ENCODE measurements around the gene ABCB11.
"Not testable (repeated sequence)": the region's sequence is repeated elsewhere in the genome, so short reads cannot be mapped to it uniquely, and the experiment has no call there.

ABCB11 gene

GRCh38 chr2:168935810-168936581 lies 95.1 kb downstream of the ABCB11 start:
- TF ChIP-seq CTCF (IDR thresholded peaks at IDR 0.05; ENCODE audit: low read depth, low read length, missing control alignments), result no peak
- in situ Hi-C loops (cut with HindIII; ENCODE audit: low pct_ligation_motif_present, low sequenced_read_pairs), result no loop called here
- Histone ChIP-seq H3K27me3 (replicated peaks) (no peaks in the 10 kb centered on the region), H3K36me3 (replicated peaks) (no peaks in the 10 kb centered on the region), H3K27ac (peak overlapping the region; percentile 9), H3K4me3 (ENCODE audit: low read depth, low read length) (no peak overlapping the region)
- DNase-seq, result peak; percentile 73

GRCh38 chr2:168934826-168935225 lies 96.3 kb downstream of the ABCB11 start:
- DNase-seq, result no peak
- TF ChIP-seq CTCF (IDR thresholded peaks at IDR 0.05; ENCODE audit: low read depth, low read length, missing control alignments), result no peak
- Histone ChIP-seq H3K27ac (no peak overlapping the region), H3K4me3 (ENCODE audit: low read depth, low read length) (no peak overlapping the region), H3K27me3 (replicated peaks) (no peaks in the 10 kb centered on the region), H3K36me3 (replicated peaks) (no peaks in the 10 kb centered on the region)
- in situ Hi-C loops (cut with HindIII; ENCODE audit: low pct_ligation_motif_present, low sequenced_read_pairs), result no loop called here

- H3K27ac ChIP-seq; DNase-seq; H3K36me3 ChIP-seq (replicated peaks); H3K4me3 ChIP-seq (ENCODE audit: low read depth, low read length); H3K27me3 ChIP-seq (replicated peaks); in situ Hi-C loops (cut with HindIII; ENCODE audit: low pct_ligation_motif_present, low sequenced_read_pairs): not testable (repeated sequence)
These were observed 99.0 kb downstream of the ABCB11 start for GRCh38 chr2:168932174-168932573.

- no peaks in the 10 kb centered on the region for H3K36me3 ChIP-seq (replicated peaks)
- no peak for DNase-seq
- in situ Hi-C loops (cut with HindIII; ENCODE audit: low pct_ligation_motif_present, low sequenced_read_pairs), result no loop called here
- H3K27me3 ChIP-seq (replicated peaks), result no peaks in the 10 kb centered on the region
- no peak for TF ChIP-seq CTCF (IDR thresholded peaks at IDR 0.05; ENCODE audit: low read depth, low read length, missing control alignments)
- H3K27ac ChIP-seq, result no peak overlapping the region
- H3K4me3 ChIP-seq (ENCODE audit: low read depth, low read length), result no peak overlapping the region
These were observed 100.9 kb downstream of the ABCB11 start for GRCh38 chr2:168930242-168930641.

GRCh38 chr2:168929031-168929430 lies 102.1 kb downstream of the ABCB11 start:
- TF ChIP-seq CTCF (IDR thresholded peaks at IDR 0.05; ENCODE audit: low read depth, low read length, missing control alignments), result no peak
- H3K27me3 ChIP-seq (replicated peaks), result no peaks in the 10 kb centered on the region
- DNase-seq, result peak; percentile 24
- H3K27ac ChIP-seq, result no peak overlapping the region
- H3K4me3 ChIP-seq (ENCODE audit: low read depth, low read length), result no peak overlapping the region
- in situ Hi-C loops (cut with HindIII; ENCODE audit: low pct_ligation_motif_present, low sequenced_read_pairs), result no loop called here
- no peaks in the 10 kb centered on the region for H3K36me3 ChIP-seq (replicated peaks)

- no peak for DNase-seq
- no peaks in the 10 kb centered on the region for H3K36me3 ChIP-seq (replicated peaks)
- no peak for TF ChIP-seq CTCF (IDR thresholded peaks at IDR 0.05; ENCODE audit: low read depth, low read length, missing control alignments)
- in situ Hi-C loops (cut with HindIII; ENCODE audit: low pct_ligation_motif_present, low sequenced_read_pairs), result no loop called here
- no peaks in the 10 kb centered on the region for H3K27me3 ChIP-seq (replicated peaks)
- H3K4me3 ChIP-seq (ENCODE audit: low read depth, low read length), result no peak overlapping the region
- H3K27ac ChIP-seq, result no peak overlapping the region
These were observed 102.9 kb downstream of the ABCB11 start for GRCh38 chr2:168928113-168928831.

Data from brain microvascular endothelial cell (primary cell).